ENCODE results near the gene CEP85L.

The CEP85L gene

DNA sequence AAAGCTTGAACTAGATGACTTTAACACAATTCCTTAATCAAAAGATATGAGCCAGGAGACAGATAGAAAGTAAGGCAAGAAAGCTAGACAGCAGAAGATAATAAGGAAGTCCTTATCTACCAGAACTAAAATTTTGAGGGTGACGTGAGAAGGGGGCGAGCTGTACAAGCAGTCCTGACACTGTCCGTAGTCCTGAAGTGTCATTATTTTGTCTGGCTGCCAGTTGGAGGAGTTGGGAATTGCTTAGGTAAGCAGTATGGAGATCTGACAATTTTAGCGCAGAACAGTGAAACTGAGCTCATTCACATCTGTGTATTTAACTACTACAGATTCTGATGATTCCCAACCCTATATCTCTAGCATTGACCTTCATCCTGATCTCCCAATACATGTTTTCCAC, 25.8 kb upstream of the CEP85L start:
- TF ChIP-seq, protein P1, sequence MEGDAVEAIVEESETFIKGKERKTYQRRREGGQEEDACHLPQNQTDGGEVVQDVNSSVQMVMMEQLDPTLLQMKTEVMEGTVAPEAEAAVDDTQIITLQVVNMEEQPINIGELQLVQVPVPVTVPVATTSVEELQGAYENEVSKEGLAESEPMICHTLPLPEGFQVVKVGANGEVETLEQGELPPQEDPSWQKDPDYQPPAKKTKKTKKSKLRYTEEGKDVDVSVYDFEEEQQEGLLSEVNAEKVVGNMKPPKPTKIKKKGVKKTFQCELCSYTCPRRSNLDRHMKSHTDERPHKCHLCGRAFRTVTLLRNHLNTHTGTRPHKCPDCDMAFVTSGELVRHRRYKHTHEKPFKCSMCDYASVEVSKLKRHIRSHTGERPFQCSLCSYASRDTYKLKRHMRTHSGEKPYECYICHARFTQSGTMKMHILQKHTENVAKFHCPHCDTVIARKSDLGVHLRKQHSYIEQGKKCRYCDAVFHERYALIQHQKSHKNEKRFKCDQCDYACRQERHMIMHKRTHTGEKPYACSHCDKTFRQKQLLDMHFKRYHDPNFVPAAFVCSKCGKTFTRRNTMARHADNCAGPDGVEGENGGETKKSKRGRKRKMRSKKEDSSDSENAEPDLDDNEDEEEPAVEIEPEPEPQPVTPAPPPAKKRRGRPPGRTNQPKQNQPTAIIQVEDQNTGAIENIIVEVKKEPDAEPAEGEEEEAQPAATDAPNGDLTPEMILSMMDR (IDR thresholded peaks at IDR 0.05; ENCODE audit: insufficient read depth, low read length, poor library complexity, severe bottlenecking): no peak
- Histone ChIP-seq H3K36me3 (ENCODE audit: control insufficient read depth, insufficient read depth, low read length) (no peaks in the 10 kb centered on the region), H3K27me3 (replicated peaks; ENCODE audit: control insufficient read depth, insufficient read depth, low read length) (no peaks in the 10 kb centered on the region), H3K4me3 (replicated peaks; ENCODE audit: low read depth, low read length) (no peak overlapping the region)
- DNase-seq (ENCODE audit: extremely low read depth, insufficient read length): no peak

DNA sequence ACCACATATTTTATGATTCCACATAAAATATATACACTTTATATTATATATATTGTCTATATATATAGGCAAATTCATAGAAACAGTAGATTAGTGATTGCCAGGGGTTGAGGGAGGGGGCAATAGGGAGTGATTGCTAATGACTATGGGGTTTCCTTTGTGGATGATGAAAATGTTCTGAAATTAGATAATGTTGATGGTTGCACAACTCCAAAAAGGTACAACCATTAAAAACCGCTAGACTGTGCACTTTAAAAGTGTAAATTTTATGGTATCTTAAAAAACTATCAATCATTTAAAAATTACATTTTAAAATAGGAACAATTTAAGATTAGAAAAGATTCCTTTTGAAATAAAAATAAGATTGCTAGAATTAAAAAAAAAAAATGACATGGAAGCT, 23.8 kb upstream of the CEP85L start:
- TF ChIP-seq, protein P1 (IDR thresholded peaks at IDR 0.05; ENCODE audit: insufficient read depth, low read length, poor library complexity, severe bottlenecking): no peak
- no peaks in the 10 kb centered on the region for H3K36me3 ChIP-seq (ENCODE audit: control insufficient read depth, insufficient read depth, low read length)
- H3K27me3 ChIP-seq (replicated peaks; ENCODE audit: control insufficient read depth, insufficient read depth, low read length): no peaks in the 10 kb centered on the region
- no peak for DNase-seq (ENCODE audit: extremely low read depth, insufficient read length)
- H3K4me3 ChIP-seq (replicated peaks; ENCODE audit: low read depth, low read length): no peak overlapping the region

DNA sequence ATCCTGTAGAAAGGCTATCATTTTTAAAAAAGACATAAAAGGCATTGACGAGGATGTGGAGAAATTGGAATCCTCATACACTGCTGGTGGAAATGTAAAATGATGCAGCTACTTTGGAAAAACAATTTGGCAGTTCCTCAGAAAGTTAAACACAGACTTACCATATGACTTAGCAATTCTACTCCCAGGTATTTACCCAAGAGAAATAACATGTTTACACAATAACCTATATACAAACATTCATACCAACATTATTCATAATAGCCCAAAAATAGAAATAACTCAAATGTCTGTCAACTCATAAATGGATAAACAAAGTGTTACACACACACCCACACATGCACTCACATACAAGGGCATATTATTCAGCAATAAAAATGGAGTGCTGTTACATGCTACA, 23.4 kb upstream of the CEP85L start:
- Histone ChIP-seq H3K27me3 (replicated peaks; ENCODE audit: control insufficient read depth, insufficient read depth, low read length) (no peaks in the 10 kb centered on the region), H3K36me3 (ENCODE audit: control insufficient read depth, insufficient read depth, low read length) (no peaks in the 10 kb centered on the region), H3K4me3 (replicated peaks; ENCODE audit: low read depth, low read length) (no peak overlapping the region)
- no peak for DNase-seq (ENCODE audit: extremely low read depth, insufficient read length)
- TF ChIP-seq, protein P1 (IDR thresholded peaks at IDR 0.05; ENCODE audit: insufficient read depth, low read length, poor library complexity, severe bottlenecking): no peak

DNA sequence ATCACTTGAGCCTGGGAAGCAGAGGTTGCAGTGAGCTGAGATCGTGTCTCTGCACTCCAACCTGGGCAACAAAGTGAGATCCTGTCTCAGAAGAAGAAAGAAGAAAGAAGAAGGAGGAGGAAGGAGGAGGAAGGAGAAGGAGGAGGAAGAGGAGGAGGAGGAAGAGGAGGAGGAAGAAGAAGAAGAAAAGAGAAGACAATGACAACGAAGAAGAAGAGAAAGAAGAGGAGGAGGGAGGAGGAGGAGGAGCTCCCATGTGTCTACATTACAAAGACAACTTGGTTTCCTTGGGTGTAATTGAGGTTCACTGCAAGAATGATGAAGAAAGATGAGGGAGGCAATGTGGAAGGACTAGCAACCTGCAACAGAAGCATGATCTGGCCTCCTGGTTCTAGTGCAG, 21.3 kb upstream of the CEP85L start:
- no peak for DNase-seq (ENCODE audit: extremely low read depth, insufficient read length)
- TF ChIP-seq, protein P1 (IDR thresholded peaks at IDR 0.05; ENCODE audit: insufficient read depth, low read length, poor library complexity, severe bottlenecking): no peak
- no peaks in the 10 kb centered on the region for H3K27me3 ChIP-seq (replicated peaks; ENCODE audit: control insufficient read depth, insufficient read depth, low read length)

DNA sequence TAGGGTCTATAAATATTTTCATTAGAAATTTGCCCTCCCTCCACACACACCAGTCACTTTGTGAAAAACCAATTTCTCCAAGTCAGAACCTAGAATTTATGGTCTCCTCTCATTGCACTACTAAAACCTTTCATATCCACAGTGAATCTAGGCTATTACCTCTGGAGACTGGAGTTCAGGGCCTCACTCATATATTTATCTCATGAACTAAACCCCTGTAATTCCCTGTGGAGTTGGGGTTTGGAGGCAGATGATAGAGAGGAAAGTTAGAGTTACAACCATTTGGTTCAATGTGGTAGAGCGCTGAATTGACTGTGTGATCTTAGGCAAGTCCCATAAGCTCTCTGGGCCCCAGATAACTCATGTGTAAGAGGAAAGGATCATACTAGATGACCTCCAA, 18.2 kb upstream of the CEP85L start:
- H3K27me3 ChIP-seq (replicated peaks; ENCODE audit: control insufficient read depth, insufficient read depth, low read length): no peaks in the 10 kb centered on the region
- DNase-seq (ENCODE audit: extremely low read depth, insufficient read length): no peak
- H3K4me3 ChIP-seq (replicated peaks; ENCODE audit: low read depth, low read length): no peak overlapping the region
- H3K36me3 ChIP-seq (ENCODE audit: control insufficient read depth, insufficient read depth, low read length): no peaks in the 10 kb centered on the region
- TF ChIP-seq, protein P1 (IDR thresholded peaks at IDR 0.05; ENCODE audit: insufficient read depth, low read length, poor library complexity, severe bottlenecking): no peak

More for the DNA sequence above, 21.3 kb upstream of the CEP85L start:
- Histone ChIP-seq H3K36me3 (ENCODE audit: control insufficient read depth, insufficient read depth, low read length) (no peaks in the 10 kb centered on the region), H3K4me3 (replicated peaks; ENCODE audit: low read depth, low read length) (no peak overlapping the region)

- Histone ChIP-seq H3K4me3 (replicated peaks; ENCODE audit: low read depth, low read length) (no peak overlapping the region), H3K27me3 (replicated peaks; ENCODE audit: control insufficient read depth, insufficient read depth, low read length) (no peaks in the 10 kb centered on the region), H3K36me3 (ENCODE audit: control insufficient read depth, insufficient read depth, low read length) (no peaks in the 10 kb centered on the region)
- TF ChIP-seq, protein P1 (IDR thresholded peaks at IDR 0.05; ENCODE audit: insufficient read depth, low read length, poor library complexity, severe bottlenecking): no peak
- DNase-seq (ENCODE audit: extremely low read depth, insufficient read length): no peak
Measured at GRCh38 chr6:118668761-118669385, 17.5 kb upstream of the CEP85L start.
